Upper lobe of left lung (tissue), 4 donors: Measurements from ENCODE around the gene HAUS3.

ENCODE experiments used
- EP300 ChIP-seq, 4 donors: sonication (generic); formaldehyde crosslinking; IDR thresholded peaks; one replicate each; pipeline ENCODE4 v1.5.1; 2017; ENCODE audit warnings: antibody characterized with exemption in 4 of 4, control low read depth in 2 of 4
- POLR2A ChIP-seq, 4 donors: fragments of 450-650 bp; IDR thresholded peaks; one replicate each; pipeline ENCODE4 v1.5.1; 2016 to 2017; ENCODE audit warnings: antibody characterized with exemption in 4 of 4, mild to moderate bottlenecking in 2 of 4
- POLR2AphosphoS5 ChIP-seq, 2 donors: sonication (generic); formaldehyde crosslinking; IDR thresholded peaks; one replicate each; pipeline ENCODE4 v1.5.1; 2017; ENCODE audit warnings: antibody characterized with exemption in 2 of 2
- TF ChIP-seq, protein P1 (sequence below), 6 experiments: fragments of 450-650 bp in 4 of 6; fragments of 200-600 bp in 2 of 6; sonication (generic) in 2 of 6; IDR thresholded peaks; one replicate each; pipeline ENCODE4 v1.5.1; 2016 to 2019; ENCODE audit warnings: antibody characterized with exemption in 6 of 6

DNA sequence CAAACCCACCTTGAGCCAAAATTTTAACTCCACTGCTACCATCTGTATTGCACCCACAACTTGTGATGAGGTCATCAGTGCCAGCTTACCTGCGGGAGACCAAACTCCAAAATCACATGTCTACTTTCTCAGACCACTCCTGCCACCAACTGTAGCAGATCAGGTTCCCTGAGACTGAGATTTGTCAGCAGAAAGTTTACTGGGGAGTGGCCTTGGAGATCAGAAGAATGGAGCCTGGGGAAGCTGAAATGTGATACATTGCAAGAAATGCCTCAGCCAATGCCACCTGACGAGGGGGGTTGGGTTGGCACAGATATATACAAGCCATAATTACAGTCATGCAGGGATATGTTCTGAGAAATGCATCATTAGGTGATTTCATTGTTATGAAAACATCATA, 19.1 kb downstream of the HAUS3 start:
- TF ChIP-seq, protein P1, sequence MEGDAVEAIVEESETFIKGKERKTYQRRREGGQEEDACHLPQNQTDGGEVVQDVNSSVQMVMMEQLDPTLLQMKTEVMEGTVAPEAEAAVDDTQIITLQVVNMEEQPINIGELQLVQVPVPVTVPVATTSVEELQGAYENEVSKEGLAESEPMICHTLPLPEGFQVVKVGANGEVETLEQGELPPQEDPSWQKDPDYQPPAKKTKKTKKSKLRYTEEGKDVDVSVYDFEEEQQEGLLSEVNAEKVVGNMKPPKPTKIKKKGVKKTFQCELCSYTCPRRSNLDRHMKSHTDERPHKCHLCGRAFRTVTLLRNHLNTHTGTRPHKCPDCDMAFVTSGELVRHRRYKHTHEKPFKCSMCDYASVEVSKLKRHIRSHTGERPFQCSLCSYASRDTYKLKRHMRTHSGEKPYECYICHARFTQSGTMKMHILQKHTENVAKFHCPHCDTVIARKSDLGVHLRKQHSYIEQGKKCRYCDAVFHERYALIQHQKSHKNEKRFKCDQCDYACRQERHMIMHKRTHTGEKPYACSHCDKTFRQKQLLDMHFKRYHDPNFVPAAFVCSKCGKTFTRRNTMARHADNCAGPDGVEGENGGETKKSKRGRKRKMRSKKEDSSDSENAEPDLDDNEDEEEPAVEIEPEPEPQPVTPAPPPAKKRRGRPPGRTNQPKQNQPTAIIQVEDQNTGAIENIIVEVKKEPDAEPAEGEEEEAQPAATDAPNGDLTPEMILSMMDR (IDR thresholded peaks at IDR 0.05), result no peak
- TF ChIP-seq POLR2A (IDR thresholded peaks at IDR 0.05) (no peak), EP300 (IDR thresholded peaks at IDR 0.05) (no peak), POLR2AphosphoS5 (IDR thresholded peaks at IDR 0.05) (no peak)
